CD14-positive monocyte (primary cell): Measurements from ENCODE around the gene CDK12. TPM values are rescaled to one million over a fixed set of nuclear protein-coding genes. Genes with fewer than 3 reads are reported as not detected.
A peak's percentile ranks its signal among the peaks of the same experiment; 100 is the strongest.
"Not testable (repeated sequence)": the region's sequence is repeated elsewhere in the genome, so short reads cannot be mapped to it uniquely, and the experiment has no call there.

Source experiments
- DNase-seq, 3 donors: peaks; one replicate each; pipeline ENCODE4 v3.0.0-alpha.2; 2011 to 2022
- H2AFZ ChIP-seq: 2 replicates; pipeline ENCODE4 v1.6.0; 2012; ENCODE audit warnings: mild to moderate bottlenecking, low read depth, low read length, inconsistent platforms; ENCODE audit not compliant: insufficient read depth, poor library complexity, severe bottlenecking
- H3K27ac ChIP-seq, 2 donors: 1 replicate in 1 of 2; 2 replicates in 1 of 2; pipeline ENCODE4 v1.5.1; 2012 to 2013; ENCODE audit warnings: low read length in 2 of 2, control low read depth in 1 of 2, inconsistent platforms in 1 of 2, low read depth in 1 of 2, mild to moderate bottlenecking in 1 of 2
- H3K27me3 ChIP-seq, 2 donors: one replicate each; pipeline versions ENCODE4 v1.6.0 to v1.6.1; 2011 to 2013; ENCODE audit warnings: low read length in 2 of 2; ENCODE audit not compliant: control insufficient read depth in 2 of 2, insufficient read depth in 2 of 2
- H3K36me3 ChIP-seq, 2 donors: replicated peaks in 1 of 2; 1 replicate in 1 of 2; 2 replicates in 1 of 2; pipeline versions ENCODE4 v1.5.1 to v1.6.1; 2012 to 2013; ENCODE audit warnings: low read length in 2 of 2, control low read depth in 1 of 2, inconsistent platforms in 1 of 2, mild to moderate bottlenecking in 1 of 2; ENCODE audit not compliant: insufficient read depth in 2 of 2, control insufficient read depth in 1 of 2
- H3K4me1 ChIP-seq, 2 donors: 1 replicate in 1 of 2; 2 replicates in 1 of 2; pipeline versions ENCODE4 v1.5.1 to v1.6.1; 2012 to 2013; ENCODE audit warnings: low read length in 2 of 2, control low read depth in 1 of 2, inconsistent platforms in 1 of 2, mild to moderate bottlenecking in 1 of 2, moderate library complexity in 1 of 2; ENCODE audit not compliant: insufficient read depth in 2 of 2, control insufficient read depth in 1 of 2
- H3K4me2 ChIP-seq: replicated peaks from 2 replicates; pipeline ENCODE3; 2012; ENCODE audit warnings: low read length, moderate library complexity, mild to moderate bottlenecking; ENCODE audit not compliant: poor library complexity, severe bottlenecking; ENCODE audit errors: extremely low read depth
- H3K4me3 ChIP-seq, 3 experiments: fragments of 200-600 bp in 1 of 3; sonication (generic) in 1 of 3; replicated peaks in 1 of 3; 1 replicate in 2 of 3; 2 replicates in 1 of 3; pipeline ENCODE4 v1.5.1; 2011 to 2013; ENCODE audit warnings: low read length in 3 of 3, mild to moderate bottlenecking in 3 of 3, control low read depth in 2 of 3, low read depth in 2 of 3, inconsistent platforms in 1 of 3, moderate library complexity in 1 of 3
- H3K79me2 ChIP-seq: 2 replicates; pipeline ENCODE4 v1.6.0; 2012; ENCODE audit warnings: mild to moderate bottlenecking, control low read depth, inconsistent platforms, low read length, moderate library complexity; ENCODE audit not compliant: insufficient read depth
- H3K9ac ChIP-seq: 2 replicates; pipeline ENCODE4 v1.6.0; 2017; ENCODE audit warnings: low read length, mild to moderate bottlenecking; ENCODE audit not compliant: insufficient read depth, poor library complexity, severe bottlenecking
- H3K9me3 ChIP-seq, 2 donors: replicated peaks in 1 of 2; 1 replicate in 1 of 2; 2 replicates in 1 of 2; pipeline versions ENCODE4 v1.5.1 to v1.6.1; 2012 to 2013; ENCODE audit warnings: low read length in 2 of 2, control low read depth in 1 of 2; ENCODE audit not compliant: control insufficient read depth in 1 of 2, insufficient read depth in 1 of 2
- H4K20me1 ChIP-seq: 2 replicates; pipeline ENCODE4 v1.6.0; 2012; ENCODE audit warnings: mild to moderate bottlenecking, low read length, control low read depth, moderate library complexity; ENCODE audit not compliant: insufficient read depth
- H3K27ac Mint-ChIP-seq, 7 donors: one replicate each; pipeline ENCODE4 v1.8.0; 2020; ENCODE audit warnings: mild to moderate bottlenecking in 7 of 7, mixed read lengths in 7 of 7, moderate library complexity in 6 of 7, inconsistent platforms in 2 of 7
- H3K27me3 Mint-ChIP-seq, 3 donors: one replicate each; pipeline ENCODE4 v1.8.0; 2021 to 2022; ENCODE audit warnings: low read depth in 3 of 3, mild to moderate bottlenecking in 3 of 3, mixed read lengths in 3 of 3, moderate library complexity in 3 of 3, inconsistent platforms in 1 of 3
- H3K36me3 Mint-ChIP-seq, 2 donors: one replicate each; pipeline ENCODE4 v1.8.0; 2020; ENCODE audit warnings: mixed read lengths in 2 of 2, inconsistent platforms in 1 of 2, mild to moderate bottlenecking in 1 of 2
- H3K4me1 Mint-ChIP-seq: one replicate; pipeline ENCODE4 v1.8.0; 2020; ENCODE audit warnings: mild to moderate bottlenecking, mixed read lengths
- H3K4me3 Mint-ChIP-seq, 2 donors: one replicate each; pipeline ENCODE4 v1.8.0; 2020; ENCODE audit warnings: mild to moderate bottlenecking in 2 of 2, mixed read lengths in 2 of 2, moderate library complexity in 1 of 2
- H3K9me3 Mint-ChIP-seq, 7 donors: one replicate each; pipeline ENCODE4 v1.8.0; 2020 to 2022; ENCODE audit warnings: mixed read lengths in 7 of 7, mild to moderate bottlenecking in 6 of 7, moderate library complexity in 6 of 7, inconsistent platforms in 2 of 7
- CTCF ChIP-seq: fragments of 200-600 bp; IDR thresholded peaks from one replicate; pipeline ENCODE4 v1.8.0; 2022; ENCODE audit warnings: antibody characterized with exemption, mild to moderate bottlenecking
- WGBS: methylation state at CpG from one replicate; pipeline ENCODE4 v1.1.5; 2013; ENCODE audit warnings: missing lambda C conversion rate; ENCODE audit not compliant: insufficient coverage; 5-methylcytosine and 5-hydroxymethylcytosine counted together
- intact Hi-C, 2 donors: fragments of 100-400 bp; cut with micrococcal nuclease; formaldehyde crosslinking; loops; one replicate each; pipeline versions ENCODE4 v1.15.0 to v1.15.1; 2023
- polyA plus RNA-seq, 3 donors: library from polyadenylated mRNA; depleted of rRNA in 1 of 3; unstranded in 2 of 3; stranded (reverse) in 1 of 3; fragments of 300-500 nt in 2 of 3; fragments of >200 nt in 1 of 3; fragmentation: Illumina TruSeq in 2 of 3; gene quantifications; 1 replicate in 2 of 3; 2 replicates in 1 of 3; pipeline ENCODE4 v1.2.3, GENCODE V29; 2012 to 2021

The CDK12 gene
- polyA plus RNA-seq, 3 donors: 0.62 to 21.9 (median 1.3) TPM

GRCh38 chr17:39429600-39429999 is 31.7 kb upstream of the CDK12 start:
- H3K9me3 ChIP-seq: no peaks in the 10 kb centered on the region
- no peaks in the 10 kb centered on the region for H3K79me2 ChIP-seq
- H3K4me1 ChIP-seq: no peaks in the 10 kb centered on the region
- H3K9me3 Mint-ChIP-seq: no peaks in the 10 kb centered on the region
- no peak overlapping the region for H3K4me3 ChIP-seq
- peaks cover 84 to 97% of the 10 kb centered on the region in 2 donors for H3K36me3 ChIP-seq
- H3K4me2 ChIP-seq: no peak overlapping the region
- no peak overlapping the region for H3K9ac ChIP-seq
- H2AFZ ChIP-seq: no peak overlapping the region
- TF ChIP-seq CTCF: no peak
- H3K27ac Mint-ChIP-seq: no peak overlapping the region
- peaks cover 73 to 97% of the 10 kb centered on the region in 2 donors for H3K36me3 Mint-ChIP-seq
- H3K4me3 Mint-ChIP-seq: no peak overlapping the region
- peaks cover 0 to 1% (median 0%) of the 10 kb centered on the region in 3 donors for H3K27me3 Mint-ChIP-seq
- intact Hi-C loops: no loop called here
- H3K27me3 ChIP-seq: no peaks in the 10 kb centered on the region
- no peak overlapping the region for H3K27ac ChIP-seq
- H4K20me1 ChIP-seq: no peaks in the 10 kb centered on the region
- no peak for DNase-seq
- WGBS: 100% methylated on average over 2 of the region's 4 CpGs
- no peaks in the 10 kb centered on the region for H3K4me1 Mint-ChIP-seq

GRCh38 chr17:39439868-39440267 is 21.4 kb upstream of the CDK12 start:
- peak overlapping the region in 1 of 7 donors; percentile 61 for H3K27ac Mint-ChIP-seq
- intact Hi-C loops: loop anchor here in 1 of 2 donors (10.0 kb wide), 1 partner anchor 85 kb away; no protein-coding TSS in a partner anchor
- not testable (repeated sequence) for H3K4me2 ChIP-seq, H3K4me1 Mint-ChIP-seq, H3K9me3 Mint-ChIP-seq, H3K27ac ChIP-seq, H2AFZ ChIP-seq, H3K79me2 ChIP-seq, H3K9me3 ChIP-seq, H3K27me3 Mint-ChIP-seq, H3K27me3 ChIP-seq, H3K4me3 ChIP-seq, H3K4me1 ChIP-seq, DNase-seq, H4K20me1 ChIP-seq, H3K4me3 Mint-ChIP-seq, H3K9ac ChIP-seq
- WGBS: no CpG with 5 or more reads among the region's 2 CpGs
- H3K36me3 Mint-ChIP-seq: peaks cover 67 to 95% of the 10 kb centered on the region in 2 donors
- H3K36me3 ChIP-seq: peaks cover 84 to 98% of the 10 kb centered on the region in 2 donors
